T follicular helper cell (primary cell): ENCODE results near the gene NOSIP.

ENCODE experiments used
- DNase-seq: peaks from one replicate; pipeline ENCODE4 v3.0.0-alpha.2; 2020; ENCODE audit warnings: low read depth

Gene NOSIP

DNA sequence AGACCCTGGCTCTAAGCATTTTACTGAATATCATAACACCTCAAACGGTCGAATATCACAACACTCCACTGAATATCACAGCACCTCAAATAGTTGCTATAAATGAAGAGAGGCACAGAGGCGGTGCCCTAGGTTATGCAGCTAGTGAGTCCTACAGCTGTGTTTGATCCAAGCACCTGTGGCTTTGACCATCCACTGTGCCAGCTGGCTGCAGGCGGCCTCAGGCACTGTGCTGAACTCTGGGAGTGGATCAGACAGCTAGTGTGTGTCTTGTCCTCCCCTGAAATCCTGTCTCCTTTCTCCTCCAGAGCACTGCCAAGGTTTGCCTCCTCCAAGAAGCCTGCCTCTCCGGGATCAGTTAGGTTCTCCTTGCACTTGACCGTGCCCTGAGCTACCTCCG, 7.3 kb downstream of the NOSIP start:
- no peak for DNase-seq

DNA sequence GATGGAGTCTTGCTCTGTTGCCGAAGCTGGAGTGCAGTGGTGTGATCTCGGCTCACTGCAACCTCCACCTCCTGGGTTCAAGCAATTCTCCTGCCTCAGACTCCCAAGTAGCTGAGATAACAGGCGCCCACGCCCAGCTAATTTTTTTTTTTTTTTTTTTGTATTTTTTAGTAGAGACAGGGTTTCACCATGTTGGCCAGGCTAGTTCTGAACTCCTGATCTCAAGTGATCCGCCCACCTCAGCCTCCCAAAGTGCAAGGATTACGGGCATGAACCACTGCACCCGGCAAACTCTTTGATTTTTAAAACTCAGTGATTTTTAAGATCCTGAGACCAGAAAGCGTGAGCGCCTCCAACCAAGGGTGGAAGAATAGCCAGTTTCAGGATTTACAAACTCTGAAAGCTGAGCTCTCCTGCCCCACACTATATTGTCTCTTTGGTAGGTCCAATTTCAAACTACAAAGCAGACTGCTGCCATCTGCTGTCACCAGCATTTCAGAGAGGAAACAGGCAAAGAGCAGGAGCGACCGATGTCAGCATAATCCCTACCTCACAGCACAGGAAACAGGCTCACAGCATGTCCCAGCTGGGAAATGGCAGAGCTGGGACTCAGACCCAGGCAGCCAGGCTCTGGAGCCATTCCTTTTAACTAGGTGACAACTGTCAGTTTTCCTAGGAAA, 9.2 kb downstream of the NOSIP start:
- no peak for DNase-seq

- peak; percentile 62 for DNase-seq
Measured at GRCh38 chr19:49570138-49570856, 10.1 kb downstream of the NOSIP start.

DNA sequence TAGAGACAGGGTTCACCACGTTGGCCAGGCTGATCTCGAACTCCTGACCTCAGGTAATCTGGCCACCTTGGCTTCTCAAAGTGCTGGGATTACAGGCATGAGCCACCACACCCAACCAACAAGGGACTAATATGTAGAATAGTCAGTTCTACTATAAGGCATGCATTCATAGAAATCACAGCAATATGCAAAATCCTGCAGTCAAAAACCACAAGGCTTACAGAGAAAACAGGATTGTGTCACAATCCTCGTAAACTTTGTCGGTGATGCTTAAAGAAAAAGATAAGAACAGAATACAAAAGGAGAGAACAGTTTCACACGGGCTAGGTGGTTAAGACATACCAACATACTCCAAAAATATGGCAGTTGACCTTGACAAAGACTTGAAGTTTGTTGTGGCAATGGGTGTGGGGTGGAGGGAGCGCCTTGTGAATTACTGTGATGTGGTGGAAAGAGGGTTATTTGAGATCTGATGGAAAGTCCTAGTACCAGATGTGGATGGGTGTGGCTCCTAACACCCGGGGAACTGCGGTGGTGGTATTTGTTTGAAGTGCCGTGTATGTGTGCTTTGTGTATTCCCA, 12.4 kb downstream of the NOSIP start:
- peak; percentile 67 for DNase-seq

GRCh38 chr19:49566302-49566701, 14.1 kb downstream of the NOSIP start:
- no peak for DNase-seq

DNA sequence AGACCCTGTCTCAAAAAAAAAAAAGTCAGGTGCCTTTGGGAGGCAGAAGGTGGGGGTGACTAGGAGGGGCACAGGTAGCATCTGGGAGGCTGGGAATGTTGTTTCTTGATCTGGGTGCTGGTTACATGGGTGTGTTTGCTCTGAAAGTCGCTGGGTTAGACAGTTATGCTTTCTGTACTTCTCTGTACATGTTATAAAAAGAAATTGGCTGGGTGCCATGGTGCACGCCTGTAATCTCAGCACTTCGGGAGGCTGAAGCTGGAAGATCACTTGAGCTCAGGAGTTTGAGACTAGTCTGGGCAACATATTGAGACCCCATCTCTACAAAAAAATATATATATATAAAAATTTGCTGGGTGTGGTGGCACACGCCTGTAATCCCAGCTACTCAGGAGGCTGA, 15.1 kb downstream of the NOSIP start:
- DNase-seq: no peak

DNA sequence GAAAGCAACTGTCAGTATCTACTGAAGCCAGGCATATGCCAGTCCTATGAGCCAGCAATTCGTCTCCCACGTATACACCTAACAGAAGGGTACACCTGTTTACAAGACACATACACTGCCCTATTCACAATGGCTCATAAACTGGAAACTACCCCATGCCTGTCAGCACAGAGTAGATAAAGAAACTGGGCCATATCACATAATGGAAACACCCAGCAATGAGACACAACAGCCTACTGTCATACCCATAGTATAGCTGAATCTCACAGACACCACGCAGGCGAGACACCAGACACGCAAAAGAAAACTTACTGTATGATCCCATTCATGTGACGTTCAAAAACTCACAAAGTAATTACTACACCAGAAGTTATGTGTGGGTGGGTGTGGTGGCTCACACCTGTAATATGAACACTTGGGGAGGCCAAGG, 15.7 kb downstream of the NOSIP start:
- DNase-seq: no peak

DNA sequence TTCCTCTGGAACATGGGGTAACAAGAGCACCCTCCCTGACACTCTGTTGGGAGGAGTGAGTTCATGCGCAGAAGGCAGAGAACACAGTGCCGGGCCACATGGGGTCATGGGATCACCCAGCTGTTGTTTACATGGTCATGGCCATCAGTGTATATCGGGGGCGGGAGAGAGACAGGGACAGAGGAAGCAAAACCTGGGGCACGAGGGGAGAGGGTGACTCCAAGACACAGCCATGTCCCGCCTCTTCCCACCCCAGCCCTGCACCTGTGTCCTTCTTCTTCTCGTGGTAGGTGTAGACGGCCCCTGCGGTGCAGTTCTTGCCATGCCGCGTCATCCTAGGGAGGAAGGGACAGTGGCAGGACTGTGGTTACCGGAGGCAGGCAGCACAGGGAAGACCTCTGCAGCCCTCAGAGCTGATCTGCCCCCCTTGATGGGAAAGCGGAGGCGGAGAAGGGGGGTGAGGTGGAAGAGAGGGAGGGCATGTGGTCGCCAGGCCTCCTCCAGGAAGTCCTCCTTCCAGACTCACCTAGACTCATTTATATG, 19.9 kb downstream of the NOSIP start:
- DNase-seq: no peak

- DNase-seq: no peak
Measured at GRCh38 chr19:49559928-49560327, 20.4 kb downstream of the NOSIP start.

DNA sequence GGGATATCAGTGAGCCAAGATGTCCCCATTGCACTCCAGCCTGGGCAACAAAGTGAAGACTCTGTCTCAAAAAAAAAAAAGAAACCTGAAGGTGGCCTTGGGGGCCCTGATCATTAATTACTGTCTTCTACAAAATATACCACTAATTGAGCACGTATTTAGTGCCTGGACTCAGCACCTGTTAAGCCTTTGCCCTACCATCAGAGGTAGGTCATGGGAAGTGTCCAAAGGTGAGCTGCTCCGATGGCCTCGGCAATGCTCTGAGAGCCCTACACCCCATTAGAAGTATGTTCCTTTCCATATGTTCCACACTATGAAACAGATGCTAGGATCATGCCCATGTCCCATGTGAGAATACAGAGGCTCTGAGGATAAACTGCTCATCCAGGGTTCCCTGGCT, 20.9 kb downstream of the NOSIP start:
- no peak for DNase-seq

- DNase-seq: no peak
Measured at GRCh38 chr19:49558591-49558990, 21.8 kb downstream of the NOSIP start.

DNA sequence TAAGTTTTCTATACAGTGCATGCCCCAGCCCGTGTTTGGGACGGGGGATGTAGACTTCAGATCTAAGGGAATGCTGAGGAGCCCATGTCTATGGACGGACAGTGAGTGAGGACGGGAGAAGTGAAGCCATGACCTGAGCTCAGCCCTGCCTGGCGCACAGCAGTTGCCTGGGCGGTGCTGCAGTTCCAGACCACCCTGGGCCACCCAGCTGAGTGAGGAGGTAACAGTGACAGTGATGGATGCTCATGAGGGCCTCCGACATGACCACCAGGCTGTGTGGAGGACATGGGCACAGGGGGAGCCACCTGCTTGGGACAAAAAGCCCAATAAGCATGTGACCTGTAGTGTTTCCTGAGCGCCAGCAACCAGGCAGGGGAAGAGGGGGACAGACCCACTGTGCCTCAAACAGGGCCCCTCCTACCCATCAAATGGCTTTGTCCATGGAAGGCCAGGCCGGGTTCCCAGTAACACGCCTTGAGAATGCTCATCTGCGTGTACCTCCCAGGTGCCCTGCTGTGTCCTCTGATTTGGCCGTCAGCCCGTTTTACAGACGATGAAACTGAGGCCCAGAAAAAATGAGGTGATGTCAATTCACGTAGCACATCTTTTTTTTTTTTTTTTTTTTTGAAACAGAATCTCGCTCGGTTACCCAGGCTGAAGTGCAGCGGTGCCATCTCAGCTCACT, 22.6 kb downstream of the NOSIP start:
- DNase-seq: no peak

DNA sequence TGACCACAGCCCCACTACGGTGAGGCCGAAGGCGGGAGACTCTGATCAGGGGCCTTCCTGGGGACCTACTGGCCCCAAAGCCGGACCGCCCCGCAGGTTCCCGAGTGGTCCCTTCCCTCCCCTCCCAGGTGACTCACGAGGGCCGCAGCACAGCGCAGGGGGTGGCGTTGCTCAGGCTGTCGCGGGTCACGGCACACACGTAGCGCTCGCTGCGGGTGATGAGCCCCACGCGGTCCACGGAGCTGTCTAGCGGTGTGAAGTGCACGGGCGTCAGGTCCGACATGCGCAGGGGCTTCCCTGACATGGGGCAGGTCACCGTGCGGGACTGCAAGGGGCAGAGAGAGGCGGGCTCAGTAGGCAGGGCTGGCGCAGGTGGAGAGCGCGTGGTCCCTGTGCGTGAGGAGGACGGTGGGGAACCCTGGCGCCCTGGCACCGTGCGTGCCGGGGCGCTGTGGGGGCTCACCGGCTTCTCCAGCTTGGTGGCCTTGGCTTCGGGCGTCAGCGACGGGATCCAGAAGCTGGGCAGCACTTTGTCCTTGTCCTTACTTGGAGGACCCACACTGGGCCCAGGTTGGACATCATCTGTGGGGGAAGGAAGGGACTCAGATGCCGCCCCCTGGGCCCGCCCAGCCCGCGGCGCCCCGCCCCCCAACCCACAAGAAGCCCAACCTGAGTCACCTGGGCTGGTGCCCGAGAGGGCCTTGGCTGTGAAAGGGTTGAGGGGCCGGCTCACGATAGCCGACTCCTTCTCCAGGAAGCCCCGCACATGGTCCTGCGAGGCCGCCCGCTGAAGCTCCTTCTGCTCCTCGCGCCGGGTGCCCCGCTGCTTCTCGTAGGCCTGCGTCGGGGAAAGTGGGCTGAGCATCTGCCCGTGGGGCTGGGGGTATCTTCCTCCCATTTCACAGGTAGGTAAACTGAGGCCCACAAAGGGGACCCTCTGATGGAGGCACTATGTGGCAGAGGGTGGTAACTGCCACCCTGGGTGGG, 23.7 kb downstream of the NOSIP start:
- no peak for DNase-seq

GRCh38 chr19:49555600-49556411, 24.6 kb downstream of the NOSIP start:
- DNase-seq: peak; percentile 82

GRCh38 chr19:49554701-49555181, 25.6 kb downstream of the NOSIP start:
- DNase-seq: no peak

DNA sequence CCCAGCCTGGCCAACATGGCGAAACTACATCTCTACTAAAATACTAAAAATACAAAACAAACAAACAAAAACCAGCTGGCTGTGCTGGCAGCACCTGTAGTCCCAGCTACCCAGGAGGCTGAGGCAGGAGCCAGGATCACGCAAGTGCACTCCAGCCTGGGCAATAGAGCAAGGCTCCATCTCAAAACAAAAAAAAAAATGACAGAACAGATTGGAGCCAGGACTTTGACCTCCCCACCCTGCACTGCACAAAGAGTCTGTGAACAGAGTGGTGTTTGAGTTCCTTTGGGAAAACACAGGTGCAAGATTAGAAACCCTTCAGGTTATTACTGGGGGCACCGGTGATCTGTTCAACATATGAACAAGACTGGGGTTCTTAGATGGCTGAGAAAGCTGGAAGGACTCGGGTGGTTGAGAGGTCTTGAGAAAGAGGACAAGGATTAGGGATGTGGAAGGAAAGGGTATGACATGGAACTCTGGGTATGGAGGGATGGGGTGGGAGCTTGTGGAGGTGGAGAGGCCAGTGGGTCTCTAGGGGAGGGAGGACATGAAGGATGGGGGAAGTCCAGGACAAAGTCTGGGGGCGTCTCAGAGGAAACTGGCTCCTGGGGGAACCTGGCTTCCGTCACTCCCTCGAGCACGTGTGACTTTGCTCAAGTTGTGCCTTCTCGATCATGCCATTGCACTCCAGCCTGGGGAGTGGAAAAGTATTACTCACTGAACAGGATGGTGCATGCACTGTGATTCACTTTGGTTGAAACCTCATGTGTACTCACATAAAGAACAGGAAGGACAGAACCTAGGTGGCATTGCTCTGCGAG, 26.7 kb downstream of the NOSIP start:
- peak; percentile 50 for DNase-seq

DNA sequence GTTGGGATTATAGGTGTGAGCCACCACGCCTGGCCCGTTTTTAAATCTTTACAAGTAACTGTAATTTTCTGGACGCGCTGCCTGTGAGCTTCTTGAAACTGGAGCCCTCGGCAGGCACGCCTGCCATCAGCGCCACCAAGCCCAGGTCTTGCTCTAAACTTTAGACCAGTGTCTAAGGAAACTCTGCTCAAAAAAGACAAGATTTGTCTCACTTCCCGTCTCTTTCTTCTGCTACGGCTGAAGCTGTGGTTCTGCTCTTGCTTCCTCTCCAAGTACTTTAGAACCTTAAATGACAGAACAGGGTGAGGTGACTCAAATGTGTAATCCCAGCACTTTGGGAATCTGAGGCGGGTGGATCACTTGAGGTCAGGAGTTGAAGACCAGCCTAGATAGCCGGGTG, 27.6 kb downstream of the NOSIP start:
- no peak for DNase-seq

DNA sequence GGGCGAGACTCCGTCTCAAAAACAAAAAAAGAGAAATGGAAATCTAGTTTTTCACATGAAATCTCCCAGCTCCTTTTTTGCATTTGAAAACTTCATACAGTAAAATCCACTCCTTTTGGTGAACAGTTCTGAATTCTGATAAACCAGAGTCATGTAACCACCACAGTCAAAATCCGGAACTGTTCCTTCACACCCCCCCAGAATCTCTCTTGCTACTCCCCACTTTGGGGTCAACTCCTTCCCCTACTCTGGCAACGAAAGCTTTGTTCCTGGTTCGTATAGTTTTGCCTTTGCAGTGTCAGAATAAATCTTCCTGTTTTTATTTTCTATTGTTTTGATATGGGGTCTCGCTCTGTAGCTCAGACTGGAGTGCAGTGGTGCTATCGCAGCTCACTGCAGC, 28.8 kb downstream of the NOSIP start:
- no peak for DNase-seq

GRCh38 chr19:49549045-49549444, 31.3 kb downstream of the NOSIP start:
- no peak for DNase-seq
